Type B pancreatic cell (in vitro differentiated cells): ENCODE data around the gene DAPK1. TPM values are rescaled to one million over a fixed set of nuclear protein-coding genes. Genes with fewer than 3 reads are reported as not detected.

Source experiments
- DNase-seq: peaks from one replicate; pipeline ENCODE4 v3.0.0; 2021; ENCODE audit warnings: mixed read lengths; ENCODE audit not compliant: unreplicated experiment; ENCODE audit errors: extremely low spot score
- H3K27ac Mint-ChIP-seq: 2 replicates; pipeline ENCODE4 v1.8.0; 2021; ENCODE audit warnings: mild to moderate bottlenecking, mixed read lengths
- H3K27me3 Mint-ChIP-seq: 2 replicates; pipeline ENCODE4 v1.8.0; 2021; ENCODE audit warnings: mixed read lengths
- H3K36me3 Mint-ChIP-seq: 2 replicates; pipeline ENCODE4 v1.8.0; 2021; ENCODE audit warnings: mixed read lengths
- H3K4me1 Mint-ChIP-seq: one replicate; pipeline ENCODE4 v1.8.0; 2021; ENCODE audit warnings: mixed read lengths; ENCODE audit not compliant: unreplicated experiment
- H3K4me3 Mint-ChIP-seq: 2 replicates; pipeline ENCODE4 v1.8.0; 2021; ENCODE audit warnings: mild to moderate bottlenecking, mixed read lengths
- H3K9me3 Mint-ChIP-seq: 2 replicates; pipeline ENCODE4 v1.8.0; 2021; ENCODE audit warnings: mixed read lengths
- CTCF ChIP-seq: fragments of 200-600 bp; sonication (generic); conservative IDR thresholded peaks from 2 replicates; pipeline ENCODE4 v1.5.0; 2021; ENCODE audit warnings: antibody characterized with exemption, mild to moderate bottlenecking
- total RNA-seq: library from RNA; stranded (reverse); gene quantifications from 2 replicates; pipeline ENCODE4 v1.2.1, GENCODE V29; 2021; ENCODE audit warnings: low replicate concordance

Gene DAPK1
- total RNA-seq, 1 donor from 2014 or later, result 160 TPM

DNA sequence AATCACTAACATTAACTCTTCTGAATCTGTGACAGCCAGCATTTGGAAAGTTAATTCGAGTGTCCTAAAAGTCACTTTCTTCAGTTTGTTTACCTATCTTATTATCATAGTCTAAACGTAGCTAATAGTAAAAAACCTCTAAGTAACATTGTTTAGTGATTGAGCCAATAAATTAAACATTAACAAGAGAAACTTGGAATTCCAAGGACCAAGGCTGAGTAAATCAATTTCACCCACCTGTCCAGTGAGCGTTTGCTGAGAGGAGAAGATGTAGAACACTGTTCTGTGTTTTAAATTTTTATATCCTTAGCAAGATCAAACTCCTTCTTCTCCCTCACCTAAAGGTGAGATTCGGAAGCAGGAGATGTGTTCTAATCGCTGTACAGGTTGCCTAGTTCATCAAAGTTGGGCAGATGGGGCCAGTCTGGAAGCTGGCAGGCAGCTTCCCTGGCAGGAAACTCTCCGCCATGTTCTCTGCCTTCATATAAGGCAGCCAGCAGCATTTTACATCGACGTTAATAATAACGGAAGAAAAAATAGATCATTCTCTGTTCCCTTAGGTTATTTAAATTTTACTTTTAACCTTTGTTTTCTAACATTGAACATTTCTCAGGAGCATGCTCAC, 89.2 kb downstream of the DAPK1 start:
- no peak for DNase-seq
- H3K4me3 Mint-ChIP-seq, result no peak overlapping the region
- TF ChIP-seq CTCF, result no peak
- no peaks in the 10 kb centered on the region for H3K27me3 Mint-ChIP-seq
- peak overlapping the region; percentile 53 for H3K27ac Mint-ChIP-seq
- H3K9me3 Mint-ChIP-seq, result peaks cover 4% of the 10 kb centered on the region
- peaks cover 46% of the 10 kb centered on the region for H3K4me1 Mint-ChIP-seq
- peaks cover 11% of the 10 kb centered on the region for H3K36me3 Mint-ChIP-seq

GRCh38 chr9:87587356-87587745, 89.7 kb downstream of the DAPK1 start:
- Mint-ChIP-seq H3K4me3 (no peak overlapping the region), H3K36me3 (peaks cover 11% of the 10 kb centered on the region), H3K9me3 (peaks cover 4% of the 10 kb centered on the region), H3K27me3 (no peaks in the 10 kb centered on the region), H3K4me1 (peaks cover 45% of the 10 kb centered on the region), H3K27ac (no peak overlapping the region)
- TF ChIP-seq CTCF, result no peak
- no peak for DNase-seq

DNA sequence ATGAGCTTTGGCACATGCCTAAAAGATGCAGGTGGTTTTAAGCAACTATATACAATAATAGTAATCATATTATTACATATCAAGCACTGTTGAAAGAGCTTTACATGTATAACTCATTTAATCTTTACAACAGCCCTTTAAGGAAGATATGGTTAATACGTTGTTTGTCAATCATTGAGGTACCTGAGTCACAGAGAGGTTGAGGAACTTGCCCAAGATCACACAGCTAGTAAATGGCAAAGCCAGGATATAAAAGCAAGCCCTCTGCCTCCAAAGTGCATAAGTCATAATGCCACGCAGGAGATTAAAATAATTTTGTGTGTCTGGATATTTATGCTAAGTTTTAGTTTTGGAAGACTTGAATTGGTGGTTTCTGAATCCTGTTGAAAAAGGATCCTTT, 90.2 kb downstream of the DAPK1 start:
- Mint-ChIP-seq H3K27me3 (no peaks in the 10 kb centered on the region), H3K9me3 (peaks cover 8% of the 10 kb centered on the region), H3K4me3 (no peak overlapping the region), H3K4me1 (peaks cover 50% of the 10 kb centered on the region), H3K27ac (no peak overlapping the region), H3K36me3 (peaks cover 11% of the 10 kb centered on the region)
- no peak for TF ChIP-seq CTCF
- DNase-seq, result no peak

DNA sequence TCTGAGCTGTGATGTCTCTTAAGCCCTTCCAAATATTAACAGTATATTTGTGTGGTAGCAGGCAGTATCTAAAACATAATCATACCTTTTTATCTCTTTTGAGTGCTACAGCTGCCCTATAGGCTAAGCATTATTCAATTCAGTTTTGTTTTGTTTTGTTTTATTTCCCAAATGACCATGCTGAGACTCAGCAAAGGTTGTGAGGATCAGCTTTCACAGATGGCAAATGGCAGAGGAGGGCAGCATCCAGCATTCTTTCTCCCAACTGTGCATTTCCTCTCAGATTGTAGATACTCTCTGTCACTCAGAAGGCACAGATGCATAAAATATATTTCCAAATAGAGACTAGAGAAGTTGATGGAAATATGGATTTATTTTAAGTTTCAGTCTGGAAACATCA, 90.7 kb downstream of the DAPK1 start:
- no peak for DNase-seq
- no peak for TF ChIP-seq CTCF
- H3K36me3 Mint-ChIP-seq, result peaks cover 10% of the 10 kb centered on the region
- H3K27me3 Mint-ChIP-seq, result no peaks in the 10 kb centered on the region
- H3K27ac Mint-ChIP-seq, result no peak overlapping the region
- peaks cover 8% of the 10 kb centered on the region for H3K9me3 Mint-ChIP-seq
- peak overlapping the region; percentile 21 for H3K4me3 Mint-ChIP-seq
- H3K4me1 Mint-ChIP-seq, result peaks cover 52% of the 10 kb centered on the region

GRCh38 chr9:87590996-87591395, 93.3 kb downstream of the DAPK1 start:
- Mint-ChIP-seq H3K4me1 (peaks cover 61% of the 10 kb centered on the region), H3K4me3 (no peak overlapping the region), H3K27ac (no peak overlapping the region), H3K36me3 (peaks cover 10% of the 10 kb centered on the region), H3K27me3 (no peaks in the 10 kb centered on the region), H3K9me3 (peaks cover 4% of the 10 kb centered on the region)
- DNase-seq, result no peak
- no peak for TF ChIP-seq CTCF
